Naive thymus-derived CD8-positive, alpha-beta T cell (primary cell): ENCODE results near the gene NR1I3. TPM values are rescaled to one million over a fixed set of nuclear protein-coding genes. Genes with fewer than 3 reads are reported as not detected.
A peak's percentile ranks its signal among the peaks of the same experiment; 100 is the strongest.

Experiments
- ATAC-seq, 2 donors: fragments of 150-1000 bp; cut with Tn5 transposase in 1 of 2; sonication (Bioruptor Pico), chemical (Tn5 transposase) in 1 of 2; 1 replicate in 1 of 2; 2 replicates in 1 of 2; pipeline ENCODE4 v1.10.0; 2021; ENCODE audit warnings: mild to moderate bottlenecking in 2 of 2, moderate library complexity in 2 of 2
- POLR2A ChIA-PET: fragments of 350-600 bp; sonication (Branson Sonifier 250); formaldehyde crosslinking; loops from one replicate; lab custom pipeline; 2021; ENCODE audit warnings: antibody characterized with exemption; lab: Charles Lee
- DNase-seq, 10 donors: peaks; one replicate each; pipeline versions ENCODE4 v3.0.0 to v3.0.0-alpha.2; 2020 to 2022
- H3K27ac Mint-ChIP-seq, 10 donors: one replicate each; pipeline ENCODE4 v1.8.0; 2020 to 2022; ENCODE audit warnings: mild to moderate bottlenecking in 10 of 10, mixed read lengths in 10 of 10, moderate library complexity in 4 of 10, inconsistent platforms in 1 of 10
- H3K27me3 Mint-ChIP-seq, 5 donors: one replicate each; pipeline ENCODE4 v1.8.0; 2021 to 2022; ENCODE audit warnings: mixed read lengths in 5 of 5
- H3K36me3 Mint-ChIP-seq, 3 donors: one replicate each; pipeline ENCODE4 v1.8.0; 2020 to 2022; ENCODE audit warnings: mixed read lengths in 3 of 3, mild to moderate bottlenecking in 2 of 3, inconsistent platforms in 1 of 3
- H3K4me1 Mint-ChIP-seq, 4 donors: one replicate each; pipeline ENCODE4 v1.8.0; 2021 to 2022; ENCODE audit warnings: mixed read lengths in 4 of 4
- H3K4me3 Mint-ChIP-seq, 10 donors: one replicate each; pipeline ENCODE4 v1.8.0; 2020 to 2022; ENCODE audit warnings: mild to moderate bottlenecking in 10 of 10, mixed read lengths in 10 of 10, moderate library complexity in 6 of 10, inconsistent platforms in 1 of 10
- H3K9me3 Mint-ChIP-seq, 9 donors: one replicate each; pipeline ENCODE4 v1.8.0; 2020 to 2022; ENCODE audit warnings: mixed read lengths in 9 of 9, mild to moderate bottlenecking in 3 of 9, inconsistent platforms in 1 of 9, moderate library complexity in 1 of 9
- polyA plus RNA-seq, 3 donors: library from polyadenylated mRNA; unstranded; fragments of 300-500 nt; fragmentation: Illumina TruSeq; gene quantifications; one replicate each; pipeline ENCODE4 v1.2.3, GENCODE V29; 2021
- total RNA-seq, 8 experiments: library from RNA in 2 of 8; stranded (reverse) in 2 of 8; gene quantifications; one replicate each; pipeline ENCODE4 v1.2.3 and lab custom pipeline; 2021 to 2026

NR1I3 gene
- total and polyA plus RNA-seq, 5 experiments from 2014 or later = 0.19 TPM; not detected in 4

- Mint-ChIP-seq H3K4me3 (peak within 1 kb of the TSS; percentile 67 to 88 (median 80)), H3K9me3 (no peaks in the 10 kb centered on the region), H3K36me3 (peaks cover 6 to 53% (median 21%) of the 10 kb centered on the region in 3 donors), H3K27me3 (no peaks in the 10 kb centered on the region), H3K27ac (peak within 1 kb of the TSS; percentile 82 to 97 (median 92)), H3K4me1 (peaks cover 39 to 60% (median 56%) of the 10 kb centered on the region in 4 donors)
- peak; percentile 20 to 23 for ATAC-seq
- no peak for DNase-seq
- POLR2A ChIA-PET = interaction anchor here (0.6 to 15.0 kb wide), 9 partner anchors 9 to 98 kb away, joined by 3 to 231 read pairs (median 7); partner anchors contain the start of genes APOA2, NDUFS2, SDHC and TOMM40L
Measured at GRCh38 chr1:161215076-161215475, 22.9 kb downstream of the NR1I3 start, which contains the start of gene FCER1G. TSS of gene FCER1G (plus strand) at chr1:161215295. CDS start at chr1:161215322, 27 bp downstream.

GRCh38 chr1:161214369-161214768 lies 23.6 kb downstream of the NR1I3 start:
- Mint-ChIP-seq H3K27me3 (no peaks in the 10 kb centered on the region), H3K36me3 (peaks cover 9 to 58% (median 28%) of the 10 kb centered on the region in 3 donors), H3K4me1 (peaks cover 42 to 60% (median 56%) of the 10 kb centered on the region in 4 donors), H3K27ac (peak overlapping the region in 9 of 10 donors; percentile 28 to 97 (median 90)), H3K4me3 (peak overlapping the region in 7 of 10 donors; percentile 3 to 88 (median 69)), H3K9me3 (no peaks in the 10 kb centered on the region)
- no peak for DNase-seq
- no peak for ATAC-seq
- POLR2A ChIA-PET = interaction anchor here (0.7 to 10.4 kb wide), 3 partner anchors 8 to 97 kb away, joined by 3 to 113 read pairs (median 7); partner anchors contain the start of genes APOA2 and TOMM40L

- H3K27me3 Mint-ChIP-seq = no peaks in the 10 kb centered on the region
- H3K27ac Mint-ChIP-seq = peak overlapping the region; percentile 46 to 91 (median 83)
- DNase-seq (peak; percentile 62 to 90 (median 75)), ATAC-seq (peak; percentile 96 to 97)
- H3K9me3 Mint-ChIP-seq = no peaks in the 10 kb centered on the region
- no peak overlapping the region for H3K4me3 Mint-ChIP-seq
- peaks cover 9 to 96% (median 29%) of the 10 kb centered on the region in 3 donors for H3K36me3 Mint-ChIP-seq
- peaks cover 22 to 54% (median 45%) of the 10 kb centered on the region in 4 donors for H3K4me1 Mint-ChIP-seq
- POLR2A ChIA-PET = interaction anchor here (0.6 to 10.4 kb wide), 6 partner anchors 8 to 96 kb away, joined by 3 to 113 read pairs (median 6); partner anchors contain the start of genes APOA2, NDUFS2 and TOMM40L
Measured at GRCh38 chr1:161209790-161210409, 28.1 kb downstream of the NR1I3 start.

- Mint-ChIP-seq H3K4me1 (peaks cover 25 to 65% (median 57%) of the 10 kb centered on the region in 4 donors), H3K9me3 (no peaks in the 10 kb centered on the region), H3K36me3 (peaks cover 11 to 82% (median 11%) of the 10 kb centered on the region in 3 donors), H3K4me3 (no peak overlapping the region), H3K27ac (peak overlapping the region in 3 of 10 donors; percentile 24 to 59 (median 41)), H3K27me3 (no peaks in the 10 kb centered on the region)
- POLR2A ChIA-PET = interaction anchor here (2.0 to 7.3 kb wide), 2 partner anchors 15 to 99 kb away, joined by 6 to 231 read pairs; partner anchors contain the start of genes APOA2, FCER1G and TOMM40L
- ATAC-seq = no peak
- DNase-seq = no peak
Measured at GRCh38 chr1:161207173-161207572, 30.8 kb downstream of the NR1I3 start.

- H3K9me3 Mint-ChIP-seq = no peaks in the 10 kb centered on the region
- POLR2A ChIA-PET = interaction anchor here (0.6 to 7.3 kb wide), 5 partner anchors 8 to 108 kb away, joined by 3 to 231 read pairs (median 6); partner anchors contain the start of genes APOA2, FCER1G, SDHC and TOMM40L
- peaks cover 27 to 71% (median 60%) of the 10 kb centered on the region in 4 donors for H3K4me1 Mint-ChIP-seq
- DNase-seq (no peak), ATAC-seq (no peak)
- H3K4me3 Mint-ChIP-seq = no peak overlapping the region
- H3K36me3 Mint-ChIP-seq = peaks cover 11 to 76% (median 11%) of the 10 kb centered on the region in 3 donors
- H3K27me3 Mint-ChIP-seq = no peaks in the 10 kb centered on the region
- peak overlapping the region in 7 of 10 donors; percentile 3 to 86 (median 71) for H3K27ac Mint-ChIP-seq
Measured at GRCh38 chr1:161206411-161207140, 31.4 kb downstream of the NR1I3 start.

GRCh38 chr1:161201836-161202712 lies 35.9 kb downstream of the NR1I3 start, which contains the start of gene NDUFS2:
TSS of gene NDUFS2 (plus strand) at chr1:161202367. CDS start at chr1:161202386, 19 bp downstream.
- POLR2A ChIA-PET = interaction anchor here (0.5 to 7.3 kb wide), 30 partner anchors 9 to 1128 kb away, joined by 3 to 231 read pairs (median 6); partner anchors contain the start of genes APOA2, B4GALT3, DEDD and FCER1G
- ATAC-seq (peak; percentile 97 to 98), DNase-seq (peak; percentile 83 to 98 (median 94))
- no peaks in the 10 kb centered on the region for H3K9me3 Mint-ChIP-seq
- no peaks in the 10 kb centered on the region for H3K27me3 Mint-ChIP-seq
- peaks cover 0 to 33% (median 7%) of the 10 kb centered on the region in 3 donors for H3K36me3 Mint-ChIP-seq
- H3K4me3 Mint-ChIP-seq = peak within 1 kb of the TSS; percentile 92 to 97 (median 94)
- H3K27ac Mint-ChIP-seq = peak within 1 kb of the TSS; percentile 95 to 99 (median 99)
- peaks cover 32 to 83% (median 71%) of the 10 kb centered on the region in 4 donors for H3K4me1 Mint-ChIP-seq

GRCh38 chr1:161200992-161201835 lies 36.8 kb downstream of the NR1I3 start:
- no peak for DNase-seq

GRCh38 chr1:161200421-161200991 lies 37.5 kb downstream of the NR1I3 start:
- DNase-seq (peak in 2 of 10 donors; percentile 30 to 34), ATAC-seq (peak in 1 of 2 donors; percentile 17)
- H3K27ac Mint-ChIP-seq = peak overlapping the region; percentile 92 to 99 (median 98)
- H3K36me3 Mint-ChIP-seq = peaks cover 0 to 19% (median 7%) of the 10 kb centered on the region in 3 donors
- peak overlapping the region; percentile 40 to 97 (median 92) for H3K4me3 Mint-ChIP-seq
- POLR2A ChIA-PET = interaction anchor here (1.0 to 7.3 kb wide), 8 partner anchors 8 to 181 kb away, joined by 3 to 231 read pairs (median 34); partner anchors contain the start of genes APOA2, B4GALT3, FCER1G and PPOX
- H3K9me3 Mint-ChIP-seq = no peaks in the 10 kb centered on the region
- peaks cover 29 to 74% (median 61%) of the 10 kb centered on the region in 4 donors for H3K4me1 Mint-ChIP-seq
- H3K27me3 Mint-ChIP-seq = no peaks in the 10 kb centered on the region

More at GRCh38 chr1:161200992-161201835, 36.8 kb downstream of the NR1I3 start:
- POLR2A ChIA-PET = interaction anchor here (0.8 to 7.3 kb wide), 25 partner anchors 9 to 191 kb away, joined by 3 to 231 read pairs (median 7); partner anchors contain the start of genes APOA2, B4GALT3, FCER1G and PPOX
- no peaks in the 10 kb centered on the region for H3K27me3 Mint-ChIP-seq
- ATAC-seq = peak in 1 of 2 donors; percentile 1
- H3K36me3 Mint-ChIP-seq = peaks cover 0 to 25% (median 7%) of the 10 kb centered on the region in 3 donors
- peak overlapping the region; percentile 95 to 99 (median 99) for H3K27ac Mint-ChIP-seq
- H3K4me1 Mint-ChIP-seq = peaks cover 29 to 75% (median 66%) of the 10 kb centered on the region in 4 donors
- H3K4me3 Mint-ChIP-seq = peak overlapping the region; percentile 92 to 97 (median 94)
- H3K9me3 Mint-ChIP-seq = no peaks in the 10 kb centered on the region

- peaks cover 29 to 77% (median 62%) of the 10 kb centered on the region in 4 donors for H3K4me1 Mint-ChIP-seq
- POLR2A ChIA-PET = interaction anchor here (0.6 to 6.5 kb wide), 5 partner anchors 8 to 26 kb away, joined by 3 to 90 read pairs (median 6); partner anchors contain the start of gene TOMM40L
Measured at GRCh38 chr1:161199506-161200139, 38.4 kb downstream of the NR1I3 start.

More at GRCh38 chr1:161199506-161200139, 38.4 kb downstream of the NR1I3 start:
- Mint-ChIP-seq H3K27ac (peak overlapping the region; percentile 75 to 99 (median 97)), H3K36me3 (peaks cover 0 to 10% (median 7%) of the 10 kb centered on the region in 3 donors), H3K4me3 (peak overlapping the region in 7 of 10 donors; percentile 58 to 97 (median 94)), H3K9me3 (no peaks in the 10 kb centered on the region), H3K27me3 (no peaks in the 10 kb centered on the region)
- ATAC-seq (no peak), DNase-seq (no peak)
